ENCODE data around the gene BRD9.
"Not testable (repeated sequence)": the region's sequence is repeated elsewhere in the genome, so short reads cannot be mapped to it uniquely, and the experiment has no call there.

DNA sequence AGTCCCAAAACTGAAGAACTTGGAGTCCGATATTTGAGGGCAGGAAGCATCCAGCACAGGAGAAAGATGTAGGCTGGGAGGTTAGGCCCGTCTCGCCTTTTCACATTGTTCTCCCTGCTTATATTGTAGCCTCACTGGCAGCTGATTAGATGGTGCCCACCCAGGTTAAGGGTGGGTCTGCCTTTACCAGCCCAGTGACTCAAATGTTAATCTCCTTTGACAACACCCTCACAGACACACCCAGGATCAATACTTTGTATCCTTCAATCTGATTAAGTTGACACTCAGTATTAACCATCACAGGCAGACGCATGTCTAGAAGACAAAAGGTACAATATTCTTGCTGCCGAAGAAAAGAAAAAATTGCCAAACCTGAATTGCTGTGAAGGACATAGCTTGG lies 26.1 kb upstream of the BRD9 start:
- TF ChIP-seq CTCF (IDR thresholded peaks at IDR 0.05; ENCODE audit: low read depth, low read length); EZH2phosphoT487 (IDR thresholded peaks at IDR 0.05; ENCODE audit: low read depth): not testable (repeated sequence)
